Loucy (cell line): ENCODE data around the gene CIART.
A peak's percentile ranks its signal among the peaks of the same experiment; 100 is the strongest.

Source experiments
- H2AFZ ChIP-seq: fragments of 200-600 bp; sonication (generic); 2 replicates; pipeline ENCODE4 v1.6.0; 2016; ENCODE audit warnings: antibody characterized with exemption, mild to moderate bottlenecking, low read length, moderate library complexity
- H3F3A ChIP-seq: fragments of 200-600 bp; 2 replicates; pipeline ENCODE4 v1.6.0; 2016; ENCODE audit warnings: antibody characterized with exemption, low read depth, mild to moderate bottlenecking
- H3K27me3 ChIP-seq: fragments of 200-600 bp; sonication (generic); 2 replicates; pipeline ENCODE4 v1.6.1; 2014; ENCODE audit warnings: low read length, mild to moderate bottlenecking; ENCODE audit not compliant: insufficient read depth, poor library complexity, severe bottlenecking
- H3K36me3 ChIP-seq: fragments of 200-600 bp; sonication (generic); 2 replicates; pipeline ENCODE4 v1.6.1; 2016; ENCODE audit warnings: low read length; ENCODE audit not compliant: insufficient read depth
- H3K4me1 ChIP-seq: fragments of 200-600 bp; sonication (generic); 2 replicates; pipeline ENCODE4 v1.5.1; 2014; ENCODE audit warnings: low read length, mild to moderate bottlenecking; ENCODE audit not compliant: insufficient read depth, poor library complexity, severe bottlenecking
- H3K4me2 ChIP-seq: fragments of 200-600 bp; sonication (generic); 2 replicates; pipeline ENCODE4 v1.6.0; 2014; ENCODE audit warnings: antibody characterized with exemption, low read length, low read depth, mild to moderate bottlenecking; ENCODE audit not compliant: poor library complexity, severe bottlenecking
- H3K4me3 ChIP-seq: fragments of 200-600 bp; sonication (generic); 2 replicates; pipeline ENCODE4 v1.5.1; 2014; ENCODE audit warnings: low read length, mild to moderate bottlenecking, mixed read lengths; ENCODE audit not compliant: poor library complexity, severe bottlenecking
- H3K79me2 ChIP-seq: fragments of 200-600 bp; sonication (generic); 2 replicates; pipeline ENCODE4 v1.6.1; 2014; ENCODE audit warnings: low read length; ENCODE audit not compliant: insufficient read depth
- H3K9ac ChIP-seq: fragments of 200-600 bp; sonication (generic); 2 replicates; pipeline ENCODE4 v1.6.0; 2014; ENCODE audit warnings: mild to moderate bottlenecking, low read depth, low read length, moderate library complexity; ENCODE audit not compliant: poor library complexity, severe bottlenecking
- H3K9me2 ChIP-seq: fragments of 200-600 bp; sonication (generic); replicated peaks from 2 replicates; pipeline ENCODE4 v1.6.1; 2016; ENCODE audit warnings: low read depth, low read length, mixed read lengths
- H3K9me3 ChIP-seq: fragments of 200-600 bp; sonication (generic); 2 replicates; pipeline ENCODE4 v1.6.1; 2014; ENCODE audit warnings: mild to moderate bottlenecking, antibody characterized with exemption, low read length, low read depth; ENCODE audit not compliant: insufficient read depth
- H4K20me1 ChIP-seq: fragments of 200-600 bp; sonication (generic); 2 replicates; pipeline ENCODE4 v1.6.0; 2014; ENCODE audit warnings: antibody characterized with exemption, low read length, mild to moderate bottlenecking; ENCODE audit not compliant: insufficient read depth, poor library complexity, severe bottlenecking
- EZH2phosphoT487 ChIP-seq: fragments of 200-600 bp; IDR thresholded peaks from 2 replicates; pipeline ENCODE4 v1.6.1; 2018; ENCODE audit warnings: antibody characterized with exemption, mild to moderate bottlenecking, moderate library complexity, borderline replicate concordance
- TF ChIP-seq, protein P1 (sequence below): fragments of 200-600 bp; sonication (generic); conservative IDR thresholded peaks from 2 replicates; pipeline ENCODE4 v1.5.1; 2014; ENCODE audit warnings: mild to moderate bottlenecking, antibody characterized with exemption, low read length

The CIART gene

DNA sequence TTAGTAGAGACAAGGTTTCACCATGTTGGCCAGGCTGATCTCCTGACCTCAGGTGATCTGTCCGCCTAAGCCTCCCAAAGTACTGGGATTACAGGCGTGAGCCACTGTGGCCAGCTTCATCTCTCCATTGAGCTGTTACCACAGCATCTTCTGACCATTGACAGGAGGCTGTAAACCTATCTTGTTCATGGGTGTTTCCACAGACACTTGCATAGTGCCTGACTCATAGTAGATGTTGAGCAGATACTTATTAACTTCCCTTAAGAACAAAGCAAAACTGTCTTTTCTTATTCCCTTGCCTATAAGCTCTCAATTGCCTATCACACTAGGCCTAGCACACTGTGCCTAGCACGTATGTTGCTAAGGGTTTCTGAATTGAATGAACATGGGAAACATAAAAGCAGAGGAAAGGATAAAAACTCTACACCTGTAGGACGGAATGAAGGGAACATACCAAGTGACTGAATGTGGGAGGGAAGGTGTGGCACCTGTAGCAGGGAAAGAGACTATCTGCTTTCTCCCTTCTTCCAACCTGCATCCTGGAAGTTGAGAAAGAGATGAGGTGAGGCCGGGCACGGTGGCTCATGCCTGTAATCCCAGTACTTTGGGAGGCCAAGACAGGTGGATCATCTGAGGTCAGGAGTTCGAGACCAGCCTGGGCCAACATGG, 10.9 kb upstream of the CIART start:
- Histone ChIP-seq H3K9me2 (no peaks in the 10 kb centered on the region), H3F3A (no peaks in the 10 kb centered on the region), H3K79me2 (peaks cover 24% of the 10 kb centered on the region), H3K9me3 (no peaks in the 10 kb centered on the region), H3K36me3 (no peaks in the 10 kb centered on the region; the same call in 1 of the 2 replicates), H3K4me2 (no peak overlapping the region), H3K27me3 (peaks cover 4% of the 10 kb centered on the region), H3K9ac (no peak overlapping the region), H2AFZ (no peak overlapping the region), H3K4me3 (no peak overlapping the region), H4K20me1 (peaks cover 11% of the 10 kb centered on the region), H3K4me1 (peaks cover 38% of the 10 kb centered on the region)
- TF ChIP-seq, protein P1, sequence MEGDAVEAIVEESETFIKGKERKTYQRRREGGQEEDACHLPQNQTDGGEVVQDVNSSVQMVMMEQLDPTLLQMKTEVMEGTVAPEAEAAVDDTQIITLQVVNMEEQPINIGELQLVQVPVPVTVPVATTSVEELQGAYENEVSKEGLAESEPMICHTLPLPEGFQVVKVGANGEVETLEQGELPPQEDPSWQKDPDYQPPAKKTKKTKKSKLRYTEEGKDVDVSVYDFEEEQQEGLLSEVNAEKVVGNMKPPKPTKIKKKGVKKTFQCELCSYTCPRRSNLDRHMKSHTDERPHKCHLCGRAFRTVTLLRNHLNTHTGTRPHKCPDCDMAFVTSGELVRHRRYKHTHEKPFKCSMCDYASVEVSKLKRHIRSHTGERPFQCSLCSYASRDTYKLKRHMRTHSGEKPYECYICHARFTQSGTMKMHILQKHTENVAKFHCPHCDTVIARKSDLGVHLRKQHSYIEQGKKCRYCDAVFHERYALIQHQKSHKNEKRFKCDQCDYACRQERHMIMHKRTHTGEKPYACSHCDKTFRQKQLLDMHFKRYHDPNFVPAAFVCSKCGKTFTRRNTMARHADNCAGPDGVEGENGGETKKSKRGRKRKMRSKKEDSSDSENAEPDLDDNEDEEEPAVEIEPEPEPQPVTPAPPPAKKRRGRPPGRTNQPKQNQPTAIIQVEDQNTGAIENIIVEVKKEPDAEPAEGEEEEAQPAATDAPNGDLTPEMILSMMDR, result no peak
- TF ChIP-seq EZH2phosphoT487, result no peak

DNA sequence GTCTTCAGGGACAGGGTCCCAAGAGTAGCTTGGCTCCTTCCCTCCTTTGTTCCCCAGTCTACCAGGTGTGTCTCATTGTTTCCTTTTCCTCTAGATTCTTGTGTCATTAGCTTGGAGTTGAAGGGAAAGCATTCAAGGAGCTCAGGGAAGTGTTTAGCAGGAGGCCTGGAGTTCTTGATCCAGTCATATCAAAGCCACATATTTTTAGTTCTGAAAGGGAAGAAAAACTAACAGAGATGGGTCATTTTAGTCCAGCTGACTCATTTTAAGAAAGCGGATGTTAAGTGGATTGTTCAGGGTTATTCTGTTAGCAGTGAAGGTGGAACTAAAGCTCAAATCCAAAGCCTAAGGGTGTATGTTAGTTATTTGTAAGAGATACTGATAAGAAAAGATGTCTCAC, 9.0 kb upstream of the CIART start:
- no peak overlapping the region for H2AFZ ChIP-seq
- peaks cover 5% of the 10 kb centered on the region for H3K79me2 ChIP-seq
- H3K4me3 ChIP-seq, result no peak overlapping the region
- peak overlapping the region; percentile 67 for H3K4me2 ChIP-seq
- H3K27me3 ChIP-seq, result peaks cover 4% of the 10 kb centered on the region
- H3K4me1 ChIP-seq, result peaks cover 20% of the 10 kb centered on the region
- no peaks in the 10 kb centered on the region for H3K9me2 ChIP-seq
- H3K9me3 ChIP-seq, result no peaks in the 10 kb centered on the region
- H3F3A ChIP-seq, result no peaks in the 10 kb centered on the region
- peak overlapping the region; percentile 55 for H3K9ac ChIP-seq
- H3K36me3 ChIP-seq, result no peaks in the 10 kb centered on the region
- H4K20me1 ChIP-seq, result no peaks in the 10 kb centered on the region
- TF ChIP-seq EZH2phosphoT487, result no peak
- TF ChIP-seq, protein P1, result no peak

DNA sequence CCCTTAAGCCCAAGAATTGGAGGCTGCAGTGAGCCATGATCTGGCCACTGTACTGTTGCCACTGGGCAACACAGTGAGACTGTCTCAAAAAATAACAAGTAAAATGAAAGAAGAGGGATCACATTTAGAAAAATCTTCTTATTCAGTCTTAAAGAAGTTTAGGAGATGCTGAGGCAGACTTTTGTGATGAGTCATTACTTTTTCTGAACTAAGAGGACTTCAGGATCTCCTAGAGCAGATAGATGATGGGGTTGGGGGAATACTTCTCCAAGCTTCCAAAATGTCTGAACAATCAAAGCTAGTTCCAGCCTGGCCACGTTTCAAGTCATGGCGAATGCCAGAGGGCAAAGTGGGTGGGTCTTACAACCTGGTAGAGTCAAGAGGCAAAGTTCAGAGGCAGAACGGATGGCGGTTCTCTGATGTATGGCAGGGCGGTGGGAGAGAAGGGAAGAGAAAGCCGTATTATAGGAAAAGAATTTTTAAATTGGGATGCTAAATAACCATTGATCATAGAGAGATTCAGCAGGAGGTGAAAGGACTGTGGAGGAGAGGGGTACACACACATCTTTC, 2.1 kb upstream of the CIART start:
- Histone ChIP-seq H3K79me2 (peaks cover 24% of the 10 kb centered on the region), H3K9me3 (no peaks in the 10 kb centered on the region), H4K20me1 (no peaks in the 10 kb centered on the region), H3K9ac (no peak overlapping the region), H3F3A (no peaks in the 10 kb centered on the region), H3K4me1 (peaks cover 11% of the 10 kb centered on the region), H3K4me2 (peak overlapping the region; percentile 100), H3K36me3 (peaks cover 3% of the 10 kb centered on the region; the same call in 1 of the 2 replicates), H3K9me2 (no peaks in the 10 kb centered on the region), H3K4me3 (no peak overlapping the region), H2AFZ (no peak overlapping the region), H3K27me3 (no peaks in the 10 kb centered on the region)
- TF ChIP-seq, protein P1, result no peak
- no peak for TF ChIP-seq EZH2phosphoT487
